Transverse colon (tissue), 3 donors: Measurements from ENCODE around the gene ZZZ3.

Source experiments
- EP300 ChIP-seq: sonication (generic); formaldehyde crosslinking; IDR thresholded peaks from one replicate; pipeline ENCODE4 v1.6.1; 2017; ENCODE audit warnings: antibody characterized with exemption, low read depth
- POLR2A ChIP-seq: fragments of 450-650 bp; IDR thresholded peaks from one replicate; pipeline ENCODE4 v1.6.1; 2016; ENCODE audit warnings: antibody characterized with exemption, mild to moderate bottlenecking, moderate library complexity
- TF ChIP-seq, protein P1 (sequence below), 5 experiments: fragments of 200-600 bp in 3 of 5; fragments of 450-650 bp in 2 of 5; sonication (generic) in 3 of 5; IDR thresholded peaks; 1 replicate in 2 of 5; 2 replicates in 3 of 5; pipeline ENCODE4 v1.5.1; 2016 to 2017; ENCODE audit warnings: antibody characterized with exemption in 5 of 5, inconsistent platforms in 3 of 5, mild to moderate bottlenecking in 2 of 5, moderate library complexity in 1 of 5

DNA sequence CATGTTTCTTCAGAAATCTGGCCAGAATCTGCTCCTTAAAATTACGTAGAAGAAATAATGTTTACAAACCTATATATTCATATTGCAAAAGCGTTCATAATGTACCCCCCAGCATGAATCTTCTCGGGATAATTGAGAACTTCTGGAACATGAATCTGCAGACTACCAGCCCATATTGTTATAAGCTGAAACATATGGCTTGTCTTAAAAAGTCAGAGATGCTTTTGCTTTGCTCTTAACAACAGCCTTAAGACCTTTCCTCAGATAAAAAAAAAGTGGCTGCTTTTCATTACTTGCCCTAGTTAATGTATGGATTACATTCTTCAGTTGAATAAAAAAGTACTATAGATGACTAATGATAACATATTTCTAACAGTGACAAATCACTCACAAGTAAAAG is 15.0 kb upstream of the ZZZ3 start:
- TF ChIP-seq, protein P1, sequence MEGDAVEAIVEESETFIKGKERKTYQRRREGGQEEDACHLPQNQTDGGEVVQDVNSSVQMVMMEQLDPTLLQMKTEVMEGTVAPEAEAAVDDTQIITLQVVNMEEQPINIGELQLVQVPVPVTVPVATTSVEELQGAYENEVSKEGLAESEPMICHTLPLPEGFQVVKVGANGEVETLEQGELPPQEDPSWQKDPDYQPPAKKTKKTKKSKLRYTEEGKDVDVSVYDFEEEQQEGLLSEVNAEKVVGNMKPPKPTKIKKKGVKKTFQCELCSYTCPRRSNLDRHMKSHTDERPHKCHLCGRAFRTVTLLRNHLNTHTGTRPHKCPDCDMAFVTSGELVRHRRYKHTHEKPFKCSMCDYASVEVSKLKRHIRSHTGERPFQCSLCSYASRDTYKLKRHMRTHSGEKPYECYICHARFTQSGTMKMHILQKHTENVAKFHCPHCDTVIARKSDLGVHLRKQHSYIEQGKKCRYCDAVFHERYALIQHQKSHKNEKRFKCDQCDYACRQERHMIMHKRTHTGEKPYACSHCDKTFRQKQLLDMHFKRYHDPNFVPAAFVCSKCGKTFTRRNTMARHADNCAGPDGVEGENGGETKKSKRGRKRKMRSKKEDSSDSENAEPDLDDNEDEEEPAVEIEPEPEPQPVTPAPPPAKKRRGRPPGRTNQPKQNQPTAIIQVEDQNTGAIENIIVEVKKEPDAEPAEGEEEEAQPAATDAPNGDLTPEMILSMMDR (IDR thresholded peaks at IDR 0.05): no peak
- TF ChIP-seq EP300: no peak
- TF ChIP-seq POLR2A: no peak
